Non-pigmented ciliary epithelial cell (primary cell): ENCODE data around the gene POPDC2.
"Not testable (repeated sequence)": the region's sequence is repeated elsewhere in the genome, so short reads cannot be mapped to it uniquely, and the experiment has no call there.

ENCODE experiments used
- DNase-seq: peaks from one replicate; pipeline ENCODE4 v3.0.0-alpha.2; 2010; ENCODE audit warnings: low read depth

Gene POPDC2

DNA sequence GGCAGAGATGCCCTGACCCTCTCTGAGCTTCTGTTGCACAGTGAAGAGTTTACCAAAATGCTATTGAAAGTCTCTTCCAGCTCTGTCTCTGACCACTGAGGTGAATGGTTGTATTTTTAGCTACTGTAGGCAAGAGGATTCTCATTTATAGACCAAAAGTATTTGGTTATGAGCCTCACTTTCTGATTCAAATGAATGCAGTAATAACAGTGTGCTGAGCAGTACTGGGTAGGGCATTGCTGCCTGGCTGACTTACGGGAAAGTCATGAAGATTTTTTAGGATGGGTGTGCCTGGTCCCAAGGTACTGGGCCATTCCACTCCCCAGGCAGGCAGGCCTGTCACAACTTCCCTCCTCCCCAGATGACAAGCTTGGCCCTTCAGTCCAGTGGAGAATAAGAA, 47.2 kb downstream of the POPDC2 start:
- DNase-seq, result no peak

DNA sequence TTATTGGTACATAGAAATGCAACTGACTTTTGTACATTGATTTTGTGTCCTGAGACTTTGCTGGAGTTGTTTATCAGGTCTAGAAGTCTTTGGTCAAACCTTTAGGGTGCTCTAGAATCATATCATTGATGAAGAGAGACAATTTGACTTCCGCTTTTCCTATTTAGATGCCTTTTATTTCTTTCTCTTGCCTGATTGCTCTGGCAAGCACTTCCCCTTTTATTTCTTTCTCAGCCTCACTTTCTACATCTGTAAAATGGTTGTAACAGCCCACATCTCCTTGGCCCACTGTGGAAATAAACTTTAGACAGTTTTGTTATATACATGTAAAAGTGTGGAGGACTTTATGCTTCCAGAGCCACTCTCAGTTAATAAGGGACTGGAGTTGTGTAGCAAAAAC, 48.7 kb downstream of the POPDC2 start:
- no peak for DNase-seq

GRCh38 chr3:119609301-119609700, 51.1 kb downstream of the POPDC2 start:
- DNase-seq, result no peak

GRCh38 chr3:119608405-119609000, 51.9 kb downstream of the POPDC2 start:
- DNase-seq, result no peak

- peak; percentile 31 for DNase-seq
Measured at GRCh38 chr3:119604878-119605277, 55.5 kb downstream of the POPDC2 start.

DNA sequence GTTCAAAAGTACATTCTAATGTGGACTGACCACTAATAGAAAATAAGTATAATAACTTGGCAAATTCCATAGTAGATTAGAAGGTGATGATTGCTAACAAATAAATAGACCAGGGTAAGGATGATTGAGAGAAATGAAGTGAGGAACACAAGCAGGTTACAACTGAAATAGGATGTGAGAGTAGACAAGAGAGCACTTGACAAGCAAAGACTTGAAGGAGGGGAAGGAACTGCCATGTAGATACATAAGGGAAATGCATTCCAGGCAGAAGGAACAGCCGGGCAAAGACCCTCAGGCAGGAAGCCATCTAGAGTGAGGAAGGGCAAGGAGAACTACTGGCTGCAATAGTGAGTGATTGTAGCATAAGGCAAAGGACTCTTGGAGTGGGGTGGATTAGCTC, 57.7 kb downstream of the POPDC2 start:
- no peak for DNase-seq

- DNase-seq, result no peak
Measured at GRCh38 chr3:119601154-119601553, 59.2 kb downstream of the POPDC2 start.

- DNase-seq, result no peak
Measured at GRCh38 chr3:119600732-119601131, 59.7 kb downstream of the POPDC2 start.

- DNase-seq, result no peak
Measured at GRCh38 chr3:119599558-119600174, 60.7 kb downstream of the POPDC2 start.

GRCh38 chr3:119598410-119599098, 61.8 kb downstream of the POPDC2 start:
- no peak for DNase-seq

- DNase-seq, result no peak
Measured at GRCh38 chr3:119597548-119598288, 62.7 kb downstream of the POPDC2 start, which contains the start of gene PLA1A. Gene PLA1A, plus strand, starts transcription at chr3:119597885. Its CDS starts 29 bp downstream, at chr3:119597914.

- DNase-seq, result no peak
Measured at GRCh38 chr3:119596398-119596797, 64.0 kb downstream of the POPDC2 start.

- no peak for DNase-seq
Measured at GRCh38 chr3:119595639-119596334, 64.6 kb downstream of the POPDC2 start.

- not testable (repeated sequence) for DNase-seq
Measured at GRCh38 chr3:119594929-119595328, 65.5 kb downstream of the POPDC2 start.

DNA sequence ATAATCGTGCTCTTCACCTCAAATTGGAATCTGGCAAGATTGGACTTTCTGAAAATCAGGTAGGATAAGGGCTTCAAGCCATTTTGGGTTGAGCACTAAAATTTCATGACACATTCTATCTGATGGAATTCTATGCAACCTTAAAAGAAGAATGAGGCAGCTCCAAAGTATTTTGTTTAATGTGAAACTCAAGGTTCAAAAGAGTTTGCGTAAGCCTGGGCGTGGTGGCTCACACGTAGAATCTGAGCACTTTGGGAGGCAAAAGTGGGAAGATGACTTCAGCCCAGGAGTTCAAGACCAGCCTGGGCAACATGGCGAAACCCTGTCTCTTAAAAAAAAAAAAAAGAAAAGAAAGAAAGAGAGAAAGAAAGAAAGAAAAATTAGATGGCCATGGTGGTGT, 66.3 kb downstream of the POPDC2 start:
- DNase-seq, result no peak

- no peak for DNase-seq
Measured at GRCh38 chr3:119592861-119593260, 67.5 kb downstream of the POPDC2 start.
